ENCODE measurements around the gene CCDC158. TPM values are rescaled to one million over a fixed set of nuclear protein-coding genes. Genes with fewer than 3 reads are reported as not detected.

The CCDC158 gene
- total RNA-seq, 3 donors from 2014 or later (not counting 1 experiment from before 2014, with no cell fraction given): not detected

- Mint-ChIP-seq H3K9me3 (no peaks in the 10 kb centered on the region), H3K27me3 (ENCODE audit: low read depth in 2 of 2) (peaks cover 15 to 37% of the 10 kb centered on the region in 2 donors), H3K4me3 (no peak overlapping the region), H3K36me3 (peaks cover 7% of the 10 kb centered on the region), H3K4me1 (peaks cover 8% of the 10 kb centered on the region in 2 donors), H3K27ac (no peak overlapping the region)
- no peaks in the 10 kb centered on the region for H3K27me3 ChIP-seq (ENCODE audit: control insufficient read depth, insufficient read depth, low read length)
- ATAC-seq: no peak
- H3K36me3 ChIP-seq (ENCODE audit: control insufficient read depth, insufficient read depth, low read length): no peaks in the 10 kb centered on the region
- intact Hi-C loops (cut with micrococcal nuclease): no loop called here
- TF ChIP-seq CTCF (IDR thresholded peaks at IDR 0.05): no peak
- no peak for DNase-seq
- no peak overlapping the region for H3K27ac ChIP-seq (ENCODE audit: low read length)
- H3K9me3 ChIP-seq (ENCODE audit: control insufficient read depth, insufficient read depth, low read length): no peaks in the 10 kb centered on the region
- no peaks in the 10 kb centered on the region for H3K4me1 ChIP-seq (ENCODE audit: control insufficient read depth, insufficient read depth, low read length)
- WGBS (ENCODE audit: insufficient coverage): 54% methylated on average over 6 of the region's 7 CpGs
- no peak overlapping the region for H3K4me3 ChIP-seq (ENCODE audit: low read length)
These were observed 14.8 kb upstream of the CCDC158 start for GRCh38 chr4:76435528-76436319.

GRCh38 chr4:76434901-76435527, 14.1 kb upstream of the CCDC158 start, which contains the start of gene SHROOM3:
Gene SHROOM3, plus strand, starts transcription at chr4:76435229. Its CDS starts 824 bp downstream, at chr4:76436053.
- H3K4me3 ChIP-seq (ENCODE audit: low read length): no peak within 1 kb of the TSS
- no peak for TF ChIP-seq CTCF (IDR thresholded peaks at IDR 0.05)
- Mint-ChIP-seq H3K27ac (no peak within 1 kb of the TSS), H3K36me3 (peaks cover 7% of the 10 kb centered on the region), H3K27me3 (ENCODE audit: low read depth in 2 of 2) (peaks cover 15 to 37% of the 10 kb centered on the region in 2 donors), H3K4me3 (no peak within 1 kb of the TSS), H3K4me1 (peaks cover 8% of the 10 kb centered on the region in 2 donors), H3K9me3 (no peaks in the 10 kb centered on the region)
- DNase-seq (no peak), ATAC-seq (no peak)
- H3K36me3 ChIP-seq (ENCODE audit: control insufficient read depth, insufficient read depth, low read length): no peaks in the 10 kb centered on the region
- H3K27me3 ChIP-seq (ENCODE audit: control insufficient read depth, insufficient read depth, low read length): no peaks in the 10 kb centered on the region
- no peak within 1 kb of the TSS for H3K27ac ChIP-seq (ENCODE audit: low read length)
- intact Hi-C loops (cut with micrococcal nuclease): loop anchor here (5.0 kb wide), 2 partner anchors 322 to 607 kb away; no protein-coding TSS in a partner anchor
- WGBS (ENCODE audit: insufficient coverage): 30% methylated on average over 5 of the region's 9 CpGs
- no peaks in the 10 kb centered on the region for H3K4me1 ChIP-seq (ENCODE audit: control insufficient read depth, insufficient read depth, low read length)
- no peaks in the 10 kb centered on the region for H3K9me3 ChIP-seq (ENCODE audit: control insufficient read depth, insufficient read depth, low read length)

GRCh38 chr4:76430519-76431388, 9.8 kb upstream of the CCDC158 start:
- H3K4me1 Mint-ChIP-seq: peaks cover 8% of the 10 kb centered on the region in 2 donors
- peak in 1 of 2 donors; percentile 64 for DNase-seq

More at GRCh38 chr4:76430519-76431388, 9.8 kb upstream of the CCDC158 start:
- no peak overlapping the region for H3K27ac ChIP-seq (ENCODE audit: low read length)
- Mint-ChIP-seq H3K36me3 (no peaks in the 10 kb centered on the region), H3K27ac (no peak overlapping the region), H3K27me3 (ENCODE audit: low read depth in 2 of 2) (peaks cover 12 to 26% of the 10 kb centered on the region in 2 donors), H3K4me3 (no peak overlapping the region), H3K9me3 (no peaks in the 10 kb centered on the region)
- H3K27me3 ChIP-seq (ENCODE audit: control insufficient read depth, insufficient read depth, low read length): no peaks in the 10 kb centered on the region
- no peaks in the 10 kb centered on the region for H3K4me1 ChIP-seq (ENCODE audit: control insufficient read depth, insufficient read depth, low read length)
- peak; percentile 81 for TF ChIP-seq CTCF (IDR thresholded peaks at IDR 0.05)
- H3K36me3 ChIP-seq (ENCODE audit: control insufficient read depth, insufficient read depth, low read length): no peaks in the 10 kb centered on the region
- intact Hi-C loops (cut with micrococcal nuclease): loop anchor here (1.0 to 5.0 kb wide), 3 partner anchors 75 to 612 kb away; no protein-coding TSS in a partner anchor
- no peak overlapping the region for H3K4me3 ChIP-seq (ENCODE audit: low read length)
- peak in 2 of 3 donors; percentile 62 to 66 for ATAC-seq
- 53% methylated on average over 15 of the region's 15 CpGs for WGBS (ENCODE audit: insufficient coverage)
- no peaks in the 10 kb centered on the region for H3K9me3 ChIP-seq (ENCODE audit: control insufficient read depth, insufficient read depth, low read length)

Data from natural killer cell (primary cell).